NB4 (cell line): Measurements from ENCODE around the gene CXCR4.

ENCODE experiments used
- DNase-seq: peaks from one replicate; pipeline ENCODE4 v3.0.0; 2010; ENCODE audit warnings: low read depth
- H3K4me3 ChIP-seq: one replicate; pipeline ENCODE4 v1.5.1; 2011; ENCODE audit warnings: mild to moderate bottlenecking, low read depth, low read length, moderate library complexity
- MYC ChIP-seq: IDR thresholded peaks from 2 replicates; pipeline ENCODE4 v1.6.1; 2011; ENCODE audit warnings: low read depth, low read length
- POLR2A ChIP-seq: IDR thresholded peaks from 2 replicates; pipeline ENCODE4 v1.6.1; 2011; ENCODE audit warnings: mild to moderate bottlenecking; ENCODE audit not compliant: insufficient read length; ENCODE audit errors: extremely low read depth
- TF ChIP-seq, protein P1 (sequence below): IDR thresholded peaks from one replicate; pipeline ENCODE4 v1.5.1; 2012; ENCODE audit warnings: low read depth, low read length
- TF ChIP-seq, protein P2 (sequence below): IDR thresholded peaks from 2 replicates; pipeline ENCODE4 v1.6.1; 2011; ENCODE audit warnings: low read depth, low read length

CXCR4 gene

DNA sequence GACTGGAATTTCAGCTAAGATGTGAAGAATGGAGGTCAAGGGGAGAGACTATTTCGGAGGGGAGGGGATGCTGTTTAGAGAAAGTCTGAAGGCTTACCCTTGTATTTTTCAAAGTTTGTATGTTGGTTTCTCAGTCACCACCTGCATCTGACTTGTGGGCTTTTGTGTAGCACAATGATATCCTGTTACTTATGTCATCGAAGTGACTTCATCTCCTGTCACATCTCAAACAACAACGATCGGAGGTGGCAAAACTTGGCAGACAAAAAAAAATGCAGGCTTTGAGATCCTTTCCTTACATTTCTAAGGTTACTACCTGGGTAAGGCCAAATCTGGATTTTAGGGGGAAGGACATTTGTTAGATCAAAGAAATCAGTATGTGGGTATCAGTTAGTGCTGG is 11.7 kb upstream of the CXCR4 start:
- DNase-seq, result no peak
- no peak for TF ChIP-seq MYC
- TF ChIP-seq, protein P1, sequence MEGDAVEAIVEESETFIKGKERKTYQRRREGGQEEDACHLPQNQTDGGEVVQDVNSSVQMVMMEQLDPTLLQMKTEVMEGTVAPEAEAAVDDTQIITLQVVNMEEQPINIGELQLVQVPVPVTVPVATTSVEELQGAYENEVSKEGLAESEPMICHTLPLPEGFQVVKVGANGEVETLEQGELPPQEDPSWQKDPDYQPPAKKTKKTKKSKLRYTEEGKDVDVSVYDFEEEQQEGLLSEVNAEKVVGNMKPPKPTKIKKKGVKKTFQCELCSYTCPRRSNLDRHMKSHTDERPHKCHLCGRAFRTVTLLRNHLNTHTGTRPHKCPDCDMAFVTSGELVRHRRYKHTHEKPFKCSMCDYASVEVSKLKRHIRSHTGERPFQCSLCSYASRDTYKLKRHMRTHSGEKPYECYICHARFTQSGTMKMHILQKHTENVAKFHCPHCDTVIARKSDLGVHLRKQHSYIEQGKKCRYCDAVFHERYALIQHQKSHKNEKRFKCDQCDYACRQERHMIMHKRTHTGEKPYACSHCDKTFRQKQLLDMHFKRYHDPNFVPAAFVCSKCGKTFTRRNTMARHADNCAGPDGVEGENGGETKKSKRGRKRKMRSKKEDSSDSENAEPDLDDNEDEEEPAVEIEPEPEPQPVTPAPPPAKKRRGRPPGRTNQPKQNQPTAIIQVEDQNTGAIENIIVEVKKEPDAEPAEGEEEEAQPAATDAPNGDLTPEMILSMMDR, result no peak
- TF ChIP-seq POLR2A, result no peak
- TF ChIP-seq, protein P2, sequence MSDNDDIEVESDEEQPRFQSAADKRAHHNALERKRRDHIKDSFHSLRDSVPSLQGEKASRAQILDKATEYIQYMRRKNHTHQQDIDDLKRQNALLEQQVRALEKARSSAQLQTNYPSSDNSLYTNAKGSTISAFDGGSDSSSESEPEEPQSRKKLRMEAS, result no peak
- no peak overlapping the region for H3K4me3 ChIP-seq

DNA sequence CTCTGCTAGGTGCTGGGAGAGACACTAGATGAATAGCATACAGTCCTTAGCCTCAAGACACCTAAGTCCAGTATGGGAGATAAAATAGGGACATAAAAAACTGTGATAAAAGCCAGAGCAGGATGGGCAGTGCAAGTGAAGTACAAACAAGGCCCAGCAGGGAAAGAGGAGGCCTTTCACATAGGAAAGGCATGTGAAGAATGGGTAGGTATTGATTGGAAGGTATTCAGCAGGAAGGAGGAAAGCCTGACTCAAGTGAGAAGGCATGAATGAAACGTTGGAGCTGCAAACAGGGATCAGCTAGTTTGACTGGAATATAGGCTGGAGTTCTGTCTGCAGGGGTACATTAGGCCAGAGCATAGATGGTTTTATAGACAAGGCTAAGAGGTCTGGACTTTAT is 11.0 kb upstream of the CXCR4 start:
- no peak overlapping the region for H3K4me3 ChIP-seq
- TF ChIP-seq, protein P2, result no peak
- no peak for TF ChIP-seq POLR2A
- TF ChIP-seq, protein P1, result no peak
- no peak for TF ChIP-seq MYC
- no peak for DNase-seq

DNA sequence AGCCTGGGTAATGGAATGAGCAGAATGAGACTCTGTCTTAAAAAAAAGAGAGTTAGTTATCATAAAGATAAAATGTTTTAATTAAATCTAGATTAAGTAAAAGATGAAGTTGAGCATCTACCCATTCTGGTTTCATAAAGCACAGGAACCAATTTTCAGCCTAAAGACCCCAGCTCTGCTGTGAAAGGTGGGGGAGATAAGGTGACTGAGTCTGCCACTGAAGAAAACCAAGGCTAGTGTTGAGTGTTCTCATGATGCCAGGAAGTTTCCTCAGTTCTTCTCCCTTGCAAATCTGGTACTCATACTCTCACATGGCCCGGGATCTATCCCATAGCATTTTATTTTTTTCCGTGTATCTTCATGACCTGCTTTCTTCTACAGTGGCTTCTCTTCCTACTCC is 10.4 kb upstream of the CXCR4 start:
- no peak for TF ChIP-seq POLR2A
- no peak for DNase-seq
- no peak overlapping the region for H3K4me3 ChIP-seq

DNA sequence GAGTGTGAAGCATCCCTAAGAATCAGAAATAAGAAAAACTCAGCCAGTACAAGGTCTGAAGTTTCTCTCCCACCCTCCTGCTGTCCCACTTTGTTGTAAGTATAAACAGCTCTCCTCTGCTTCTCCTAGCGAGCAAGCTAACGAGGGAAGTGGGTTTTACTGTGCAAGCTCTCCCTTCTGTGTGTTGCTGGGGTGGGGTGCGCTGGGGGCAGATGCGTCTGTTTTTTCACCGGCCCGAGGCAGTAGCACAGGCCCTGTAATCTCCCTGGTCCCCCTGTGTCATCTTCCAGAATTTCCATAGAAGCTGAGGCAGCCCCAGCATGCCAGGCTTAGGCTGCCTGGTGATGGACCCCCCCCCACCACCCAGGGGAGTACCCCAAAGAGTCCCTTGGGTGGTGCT is 9.4 kb upstream of the CXCR4 start:
- DNase-seq, result no peak
- no peak overlapping the region for H3K4me3 ChIP-seq
- no peak for TF ChIP-seq POLR2A
- TF ChIP-seq MYC, result no peak
- TF ChIP-seq, protein P2, result no peak
- TF ChIP-seq, protein P1, result no peak

DNA sequence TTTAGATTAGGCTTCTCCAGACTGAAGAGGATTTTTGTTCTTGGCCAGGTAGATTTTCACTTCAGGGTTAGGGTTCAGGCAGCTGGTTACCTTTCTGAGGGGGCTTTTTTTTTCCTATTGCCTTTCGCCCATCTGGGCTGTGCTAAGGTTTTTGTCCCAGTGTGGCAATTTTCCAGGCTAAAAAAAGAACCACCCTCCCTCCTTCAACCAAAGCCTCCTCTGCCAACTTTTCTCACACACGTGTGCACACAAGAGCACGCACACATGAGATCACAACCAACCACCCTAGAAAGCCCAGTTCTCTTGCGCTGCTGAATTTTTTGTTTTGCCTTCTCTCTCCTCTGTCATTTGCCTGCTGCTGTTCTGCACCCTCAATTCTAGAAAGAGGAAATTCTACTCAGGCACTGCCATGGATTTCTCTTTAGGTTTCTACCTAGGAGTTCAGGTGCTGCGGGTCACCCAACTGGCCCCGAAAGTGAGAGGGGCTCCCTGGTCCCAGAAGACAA is 8.5 kb upstream of the CXCR4 start:
- no peak for DNase-seq
- TF ChIP-seq POLR2A, result no peak
- TF ChIP-seq, protein P1, result no peak
- no peak for TF ChIP-seq MYC
- TF ChIP-seq, protein P2, result no peak
- no peak overlapping the region for H3K4me3 ChIP-seq

DNA sequence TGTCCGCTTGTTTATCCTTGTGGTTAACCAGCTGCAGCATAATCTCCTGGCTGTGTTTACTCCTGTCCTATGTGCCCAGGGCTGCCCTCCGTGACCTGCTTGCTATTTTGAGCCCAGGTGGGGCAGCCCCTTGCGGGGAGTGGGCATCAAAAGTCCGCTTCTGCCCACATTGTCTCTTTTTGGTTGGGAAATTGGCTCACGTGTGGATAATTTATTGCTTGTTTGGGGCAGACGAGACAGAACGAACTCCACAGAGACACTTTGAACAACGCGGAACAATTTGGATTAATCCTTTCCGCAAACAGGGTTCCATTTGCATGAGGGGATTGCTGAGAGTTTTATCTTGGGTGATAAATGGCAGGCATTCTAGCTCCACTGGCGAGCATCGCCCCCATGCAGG is 8.1 kb upstream of the CXCR4 start:
- TF ChIP-seq, protein P2, result no peak
- TF ChIP-seq MYC, result no peak
- TF ChIP-seq, protein P1, result no peak
- TF ChIP-seq POLR2A, result no peak
- no peak overlapping the region for H3K4me3 ChIP-seq
- no peak for DNase-seq
